GM12864 (cell line): ENCODE measurements around the gene ZNF384.

ENCODE experiments used
- DNase-seq: peaks from one replicate; pipeline ENCODE4 v3.0.0-alpha.2; 2011; ENCODE audit warnings: low read depth
- H3K4me3 ChIP-seq: 2 replicates; pipeline ENCODE4 v1.5.1; 2011; ENCODE audit warnings: mild to moderate bottlenecking, low read depth, low read length, control low read depth
- TF ChIP-seq, protein P1 (sequence below): IDR thresholded peaks from 2 replicates; pipeline ENCODE4 v1.5.1; 2011; ENCODE audit warnings: low read depth, mild to moderate bottlenecking, moderate library complexity, low read length, control low read depth, inconsistent platforms; ENCODE audit errors: missing control alignments

The ZNF384 gene

DNA sequence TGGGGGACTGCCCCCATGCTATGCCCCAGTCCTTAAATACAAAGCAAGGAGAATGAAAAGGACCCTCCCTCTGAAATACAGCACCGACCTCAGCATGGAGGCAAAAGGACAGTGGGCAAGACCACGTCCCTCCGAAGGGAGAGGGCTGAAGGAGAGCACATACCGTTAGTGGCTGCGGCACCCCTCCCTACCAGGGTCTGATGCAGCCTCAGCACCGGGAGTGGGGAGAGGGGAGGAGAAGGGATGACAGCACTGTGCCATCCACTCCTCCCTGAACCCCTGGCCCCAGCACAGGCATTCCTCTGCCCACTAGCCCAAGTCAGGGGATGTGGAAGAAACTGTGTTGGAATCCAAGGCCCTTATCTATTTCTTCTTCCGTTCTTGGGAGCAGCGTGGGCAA is 38.3 kb downstream of the ZNF384 start:
- no peak overlapping the region for H3K4me3 ChIP-seq
- TF ChIP-seq, protein P1, sequence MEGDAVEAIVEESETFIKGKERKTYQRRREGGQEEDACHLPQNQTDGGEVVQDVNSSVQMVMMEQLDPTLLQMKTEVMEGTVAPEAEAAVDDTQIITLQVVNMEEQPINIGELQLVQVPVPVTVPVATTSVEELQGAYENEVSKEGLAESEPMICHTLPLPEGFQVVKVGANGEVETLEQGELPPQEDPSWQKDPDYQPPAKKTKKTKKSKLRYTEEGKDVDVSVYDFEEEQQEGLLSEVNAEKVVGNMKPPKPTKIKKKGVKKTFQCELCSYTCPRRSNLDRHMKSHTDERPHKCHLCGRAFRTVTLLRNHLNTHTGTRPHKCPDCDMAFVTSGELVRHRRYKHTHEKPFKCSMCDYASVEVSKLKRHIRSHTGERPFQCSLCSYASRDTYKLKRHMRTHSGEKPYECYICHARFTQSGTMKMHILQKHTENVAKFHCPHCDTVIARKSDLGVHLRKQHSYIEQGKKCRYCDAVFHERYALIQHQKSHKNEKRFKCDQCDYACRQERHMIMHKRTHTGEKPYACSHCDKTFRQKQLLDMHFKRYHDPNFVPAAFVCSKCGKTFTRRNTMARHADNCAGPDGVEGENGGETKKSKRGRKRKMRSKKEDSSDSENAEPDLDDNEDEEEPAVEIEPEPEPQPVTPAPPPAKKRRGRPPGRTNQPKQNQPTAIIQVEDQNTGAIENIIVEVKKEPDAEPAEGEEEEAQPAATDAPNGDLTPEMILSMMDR = no peak
- no peak for DNase-seq

DNA sequence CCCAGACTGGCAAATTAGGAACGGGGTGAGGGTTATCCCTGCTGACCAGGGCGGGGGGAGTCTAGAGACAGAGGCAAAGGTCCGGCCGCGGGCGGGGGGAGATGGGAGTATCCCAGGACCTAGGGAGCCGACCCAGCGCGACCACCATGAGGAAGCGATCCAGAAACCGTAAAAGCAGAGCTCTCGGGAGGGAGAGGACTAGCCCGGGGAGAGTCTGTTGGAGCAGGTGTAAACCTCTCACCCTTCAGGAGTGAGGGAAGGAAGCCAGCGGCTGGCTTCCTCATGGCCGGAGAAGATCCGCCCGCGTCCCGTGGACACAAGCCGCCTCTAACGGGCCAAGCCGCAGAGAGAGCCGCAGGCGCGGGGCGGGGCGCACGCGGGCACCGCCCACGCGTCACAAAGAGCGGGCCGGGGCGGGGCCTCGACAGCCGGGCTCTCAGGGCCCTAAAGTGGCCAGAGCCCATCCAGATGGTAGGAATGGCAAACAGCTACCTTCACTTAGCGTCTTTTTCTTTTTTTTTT is 42.0 kb downstream of the ZNF384 start, which contains the start of gene ACRBP:
TSS of gene ACRBP (minus strand) at position 350 of the 522 bp plus-strand sequence. CDS start at position 284, 66 bp downstream.
- peak within 1 kb of the TSS; percentile 60 for H3K4me3 ChIP-seq
- DNase-seq = no peak
- TF ChIP-seq, protein P1 = no peak

DNA sequence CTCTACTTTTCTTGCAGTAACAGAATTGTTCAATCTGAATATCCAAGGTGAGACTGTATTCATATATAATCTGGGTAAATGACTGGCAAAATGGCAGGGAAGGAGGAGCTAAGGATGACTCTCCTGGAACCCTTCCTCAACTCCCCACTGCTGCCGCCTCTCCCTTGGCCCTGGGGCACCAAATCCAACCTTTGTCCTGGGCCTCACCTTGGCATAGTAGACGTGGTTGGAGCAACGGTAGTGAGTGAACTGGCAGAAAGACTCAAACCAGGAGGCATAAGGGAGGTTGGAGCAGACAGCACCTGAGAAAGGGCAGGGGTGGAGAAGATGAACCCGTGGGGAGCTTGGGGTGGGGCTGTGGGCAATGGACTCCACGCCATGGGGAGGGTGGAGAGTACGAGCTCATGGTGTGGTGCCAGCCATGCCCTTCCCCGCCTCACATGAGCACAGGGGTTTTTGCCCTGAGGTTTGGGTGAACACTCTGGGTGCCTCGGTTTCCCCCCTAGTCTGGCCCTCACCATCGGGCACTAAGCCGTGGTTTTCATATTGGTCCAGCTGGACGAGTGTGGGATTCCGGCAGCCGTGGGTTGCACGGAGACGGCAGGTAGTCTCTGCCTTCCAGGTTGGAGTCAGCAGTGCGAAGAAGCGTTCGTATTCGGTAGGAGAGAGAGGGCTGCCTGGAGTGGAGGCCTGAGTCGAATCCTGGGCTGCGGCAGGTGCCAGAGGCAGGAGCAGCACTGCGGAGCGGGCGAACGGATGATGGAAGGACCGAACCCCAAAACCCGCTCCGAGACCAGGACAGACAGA is 42.7 kb downstream of the ZNF384 start:
- DNase-seq = no peak
- H3K4me3 ChIP-seq = peak overlapping the region; percentile 60
- TF ChIP-seq, protein P1 = no peak

DNA sequence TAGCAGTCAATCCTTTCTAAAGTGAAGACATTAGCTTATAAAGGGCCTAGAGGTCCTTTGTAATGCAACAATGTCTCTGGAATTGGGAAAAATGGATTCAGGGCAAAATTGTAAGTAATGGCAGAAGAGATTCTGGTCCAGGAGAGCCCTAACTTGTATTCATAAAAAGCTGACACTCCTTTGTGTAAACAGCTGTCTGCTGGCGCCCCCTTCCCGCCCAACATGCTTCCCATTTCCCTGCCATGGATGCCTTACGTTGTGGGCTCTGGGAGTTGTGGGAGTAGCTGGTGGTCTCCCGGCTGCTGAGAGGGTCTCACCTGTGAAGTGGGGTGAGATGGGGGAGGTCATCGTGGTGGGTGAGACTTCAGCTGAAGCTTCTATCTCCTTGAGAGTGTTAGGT is 44.3 kb downstream of the ZNF384 start:
- H3K4me3 ChIP-seq = no peak overlapping the region
- TF ChIP-seq, protein P1 = no peak
- no peak for DNase-seq

DNA sequence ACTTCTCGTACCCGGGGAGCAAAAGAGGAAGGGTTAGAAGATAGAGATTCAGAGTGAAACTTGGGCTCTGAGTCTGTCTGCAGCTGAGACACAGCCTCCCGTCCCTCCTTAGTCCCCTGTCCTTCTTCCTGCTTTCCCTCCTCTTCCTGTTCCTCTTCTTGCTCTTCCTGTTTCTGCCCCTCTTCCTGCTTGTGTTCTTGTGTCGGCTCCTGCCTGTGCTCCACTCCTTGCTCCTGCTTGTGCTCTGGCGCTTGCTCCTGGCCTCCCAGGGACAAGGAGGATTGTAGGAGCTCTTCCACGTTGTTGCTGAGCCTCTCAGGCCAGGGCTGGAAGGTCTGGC is 44.9 kb downstream of the ZNF384 start:
- H3K4me3 ChIP-seq = peak overlapping the region; percentile 8
- TF ChIP-seq, protein P1 = no peak
- DNase-seq = no peak

DNA sequence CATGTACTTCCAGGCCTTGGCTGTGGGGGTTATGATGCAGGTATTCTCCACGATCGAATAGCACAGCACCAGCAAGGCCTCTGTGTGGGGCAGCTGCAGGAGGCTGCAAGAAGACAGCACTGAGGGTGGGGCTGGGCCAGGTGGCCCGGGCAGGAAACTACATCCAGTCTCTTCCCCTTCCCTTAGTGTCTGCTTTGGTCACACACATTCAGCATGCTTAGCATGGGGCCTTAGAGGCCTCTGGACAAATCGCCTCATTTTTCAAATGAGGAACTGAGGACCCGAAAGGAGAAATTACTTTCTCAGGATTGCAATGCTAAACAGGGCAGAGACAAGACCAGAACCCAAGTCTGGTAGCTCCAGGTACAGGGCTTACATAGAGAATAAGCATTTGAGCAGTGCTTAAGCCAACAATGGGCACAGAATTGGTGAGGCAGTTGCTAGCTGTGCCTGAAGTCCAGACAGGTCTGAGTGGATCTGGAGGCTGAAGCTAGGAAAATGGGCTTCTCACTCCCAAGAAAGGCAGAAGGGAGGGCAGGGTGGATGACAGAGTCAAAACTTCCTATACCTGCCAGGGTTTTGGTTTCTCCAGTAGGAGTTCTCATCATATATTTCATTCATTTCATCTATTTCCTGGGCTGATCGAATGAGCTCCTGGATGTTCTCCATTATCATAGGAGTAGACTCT is 45.5 kb downstream of the ZNF384 start:
- no peak overlapping the region for H3K4me3 ChIP-seq
- DNase-seq = no peak
- TF ChIP-seq, protein P1 = no peak
